Right atrium auricular region (tissue), 2 donors: Measurements from ENCODE around the gene MGAT4C. TPM values are rescaled to one million over a fixed set of nuclear protein-coding genes. Genes with fewer than 3 reads are reported as not detected.
"Not testable (repeated sequence)": the region's sequence is repeated elsewhere in the genome, so short reads cannot be mapped to it uniquely, and the experiment has no call there.

Source experiments
- DNase-seq: peaks from one replicate; pipeline ENCODE4 v3.0.0-alpha.2; 2019; ENCODE audit warnings: low spot score
- H3K27ac ChIP-seq, 2 donors: fragments of 200-600 bp; sonication (generic); 1 replicate in 1 of 2; 2 replicates in 1 of 2; pipeline ENCODE4 v1.5.1; 2016 to 2019
- H3K27me3 ChIP-seq, 2 donors: fragments of 200-600 bp; sonication (generic); one replicate each; pipeline versions ENCODE4 v1.5.1 to v1.6.0; 2017 to 2019
- H3K36me3 ChIP-seq: fragments of 200-600 bp; sonication (generic); one replicate; pipeline ENCODE4 v1.5.1; 2016
- H3K4me1 ChIP-seq, 2 donors: fragments of 200-600 bp; sonication (generic); one replicate each; pipeline versions ENCODE4 v1.5.1 to v1.6.0; 2017 to 2019
- H3K4me3 ChIP-seq, 2 donors: fragments of 200-600 bp; sonication (generic); 1 replicate in 1 of 2; 2 replicates in 1 of 2; pipeline ENCODE4 v1.5.1; 2017 to 2019; ENCODE audit warnings: mild to moderate bottlenecking in 1 of 2, moderate library complexity in 1 of 2
- H3K9me3 ChIP-seq, 2 donors: fragments of 200-600 bp; sonication (generic); one replicate each; pipeline ENCODE4 v1.5.1; 2019
- CTCF ChIP-seq, 2 donors: fragments of 200-600 bp; sonication (generic); IDR thresholded peaks; one replicate each; pipeline ENCODE4 v1.5.1; 2019; ENCODE audit warnings: antibody characterized with exemption in 2 of 2
- total RNA-seq, 2 donors: library from RNA; depleted of rRNA; stranded (reverse); fragments of >200 nt; gene quantifications; one replicate each; pipeline ENCODE4 v1.1.0, GENCODE V29; 2016

MGAT4C gene
- total RNA-seq, 2 donors from 2014 or later, result 2.1 to 3.2 TPM

GRCh38 chr12:86081843-86082242, 174.3 kb downstream of the MGAT4C start:
- Histone ChIP-seq H3K27me3 (no peaks in the 10 kb centered on the region), H3K4me1 (no peaks in the 10 kb centered on the region), H3K9me3 (no peaks in the 10 kb centered on the region), H3K4me3 (no peak overlapping the region), H3K36me3 (no peaks in the 10 kb centered on the region), H3K27ac (no peak overlapping the region)
- DNase-seq, result no peak
- TF ChIP-seq CTCF (IDR thresholded peaks at IDR 0.05), result no peak

GRCh38 chr12:86059052-86059451, 197.1 kb downstream of the MGAT4C start:
- not testable (repeated sequence) for H3K4me1 ChIP-seq, H3K27me3 ChIP-seq, H3K4me3 ChIP-seq, H3K9me3 ChIP-seq, H3K27ac ChIP-seq, DNase-seq, H3K36me3 ChIP-seq

GRCh38 chr12:86057092-86057845, 198.9 kb downstream of the MGAT4C start:
- no peaks in the 10 kb centered on the region for H3K9me3 ChIP-seq
- no peaks in the 10 kb centered on the region for H3K4me1 ChIP-seq
- TF ChIP-seq CTCF (IDR thresholded peaks at IDR 0.05), result no peak
- no peaks in the 10 kb centered on the region for H3K27me3 ChIP-seq
- H3K36me3 ChIP-seq, result no peaks in the 10 kb centered on the region
- no peak overlapping the region for H3K27ac ChIP-seq
- DNase-seq, result no peak
- no peak overlapping the region for H3K4me3 ChIP-seq

- Histone ChIP-seq H3K27me3 (no peaks in the 10 kb centered on the region), H3K27ac (no peak overlapping the region), H3K36me3 (no peaks in the 10 kb centered on the region), H3K4me1 (no peaks in the 10 kb centered on the region), H3K9me3 (no peaks in the 10 kb centered on the region), H3K4me3 (no peak overlapping the region)
- TF ChIP-seq CTCF (IDR thresholded peaks at IDR 0.05), result no peak
- no peak for DNase-seq
Measured at GRCh38 chr12:86052921-86053320, 203.3 kb downstream of the MGAT4C start.

GRCh38 chr12:86050010-86050409, 206.2 kb downstream of the MGAT4C start:
- no peaks in the 10 kb centered on the region for H3K9me3 ChIP-seq
- DNase-seq, result no peak
- TF ChIP-seq CTCF (IDR thresholded peaks at IDR 0.05), result no peak
- H3K4me1 ChIP-seq, result no peaks in the 10 kb centered on the region
- H3K36me3 ChIP-seq, result no peaks in the 10 kb centered on the region
- no peak overlapping the region for H3K4me3 ChIP-seq
- no peak overlapping the region for H3K27ac ChIP-seq
- no peaks in the 10 kb centered on the region for H3K27me3 ChIP-seq

GRCh38 chr12:86044396-86044795, 211.8 kb downstream of the MGAT4C start:
- Histone ChIP-seq H3K9me3 (no peaks in the 10 kb centered on the region), H3K4me3 (no peak overlapping the region), H3K36me3 (no peaks in the 10 kb centered on the region), H3K4me1 (no peaks in the 10 kb centered on the region), H3K27me3 (no peaks in the 10 kb centered on the region), H3K27ac (no peak overlapping the region)
- DNase-seq, result no peak
- no peak for TF ChIP-seq CTCF (IDR thresholded peaks at IDR 0.05)
